GM12878 (cell line): ENCODE data around the gene MNAT1. TPM values are rescaled to one million over a fixed set of nuclear protein-coding genes. Genes with fewer than 3 reads are reported as not detected.

Experiments
- ATAC-seq: fragments of 200-7000 bp; cut with Tn5 transposase; 3 replicates; pipeline ENCODE4 v1.9.1; 2020; ENCODE audit warnings: mild to moderate bottlenecking, moderate library complexity
- BruUV-seq: library from RNA; stranded (reverse); fragments of 400-500 nt; replicated peaks from 2 replicates; lab custom pipeline; 2021; lab: Mats Ljungman, UMichigan
- CTCF ChIA-PET: fragments of 300-600 bp; sonication (Branson Sonifier 250); formaldehyde crosslinking; extraction: SDS; loops from one replicate; lab custom pipeline; 2021; ENCODE audit warnings: inconsistent platforms; lab: Yijun Ruan, JAX
- POLR2A ChIA-PET: fragments of 350-600 bp; formaldehyde crosslinking; extraction: SDS; loops from one replicate; lab custom pipeline; 2021; ENCODE audit warnings: inconsistent platforms; lab: Charles Lee
- RAD21 ChIA-PET: fragments of 300-600 bp; sonication (Branson Sonifier 250); formaldehyde crosslinking; loops from one replicate; lab custom pipeline; 2023; ENCODE audit warnings: antibody characterized with exemption; ENCODE audit not compliant: unreplicated experiment; lab: Charles Lee
- SMC1A ChIA-PET: fragments of 300-600 bp; sonication (Branson Sonifier 250); formaldehyde crosslinking; loops from one replicate; lab custom pipeline; 2023; ENCODE audit not compliant: unreplicated experiment, uncharacterized antibody; lab: Charles Lee
- DNase-seq: peaks from one replicate; pipeline ENCODE4 v3.0.0-alpha.2; 2011; ENCODE audit warnings: low read depth, low spot score
- FAIRE-seq: peaks from 3 replicates; lab custom pipeline; 2011; peaks lifted over from hg19 to GRCh38; lab: Jason Lieb, UNC
- H2AFZ ChIP-seq: 2 replicates; pipeline ENCODE4 v1.6.0; 2011; ENCODE audit warnings: low read depth, low read length, control low read depth; ENCODE audit not compliant: control insufficient read depth
- H3K27ac ChIP-seq: 2 replicates; pipeline ENCODE4 v1.5.1; 2011; ENCODE audit warnings: control low read depth; ENCODE audit not compliant: control insufficient read depth, insufficient read depth
- H3K27me3 ChIP-seq, 2 experiments: replicated peaks in 1 of 2; 2 replicates each; pipeline versions ENCODE4 v1.6.0 to v1.6.1; 2011; ENCODE audit warnings: low read length in 1 of 2; ENCODE audit not compliant: control insufficient read depth in 2 of 2, insufficient read depth in 2 of 2
- H3K36me3 ChIP-seq, 2 experiments: 2 replicates each; pipeline ENCODE4 v1.5.1; 2011; ENCODE audit warnings: low read length in 1 of 2; ENCODE audit not compliant: control insufficient read depth in 2 of 2, insufficient read depth in 2 of 2
- H3K4me1 ChIP-seq: 2 replicates; pipeline ENCODE4 v1.6.1; 2011; ENCODE audit warnings: mild to moderate bottlenecking, low read length, moderate library complexity, mixed read lengths; ENCODE audit not compliant: control insufficient read depth, insufficient read depth
- H3K4me2 ChIP-seq: 2 replicates; pipeline ENCODE4 v1.6.0; 2011; ENCODE audit warnings: control low read depth; ENCODE audit not compliant: control insufficient read depth, insufficient read depth
- H3K4me3 ChIP-seq: fragments of 200-600 bp; sonication (generic); 2 replicates; pipeline ENCODE4 v1.5.1; 2016
- H3K79me2 ChIP-seq: 2 replicates; pipeline ENCODE4 v1.6.0; 2011; ENCODE audit warnings: low read length; ENCODE audit not compliant: control insufficient read depth, insufficient read depth
- H3K9ac ChIP-seq: 2 replicates; pipeline ENCODE4 v1.8.0; 2011; ENCODE audit warnings: low read length, control low read depth, mixed read lengths; ENCODE audit not compliant: control insufficient read depth, insufficient read depth
- H3K9me3 ChIP-seq: replicated peaks from 3 replicates; pipeline ENCODE4 v1.5.1; 2011; ENCODE audit warnings: mild to moderate bottlenecking, low read length; ENCODE audit not compliant: control insufficient read depth, insufficient read depth
- H4K20me1 ChIP-seq: 2 replicates; pipeline ENCODE4 v1.6.0; 2011; ENCODE audit not compliant: control insufficient read depth, insufficient read depth
- ATF3 ChIP-seq: IDR thresholded peaks from 2 replicates; pipeline ENCODE4 v1.6.1; 2011; ENCODE audit warnings: low read depth, mild to moderate bottlenecking, low read length, moderate library complexity, borderline replicate concordance; ENCODE audit errors: extremely low read depth
- ATF7 ChIP-seq: fragments of 450-650 bp; IDR thresholded peaks from 2 replicates; pipeline ENCODE4 v1.6.1; 2016; ENCODE audit warnings: low read depth, mild to moderate bottlenecking
- BACH1 ChIP-seq: fragments of 450-650 bp; IDR thresholded peaks from 2 replicates; pipeline ENCODE4 v1.6.1; 2017; ENCODE audit warnings: mild to moderate bottlenecking, borderline replicate concordance
- CREM ChIP-seq: IDR thresholded peaks from 2 replicates; pipeline ENCODE4 v1.6.1; 2014; ENCODE audit warnings: antibody characterized with exemption, low read depth
- E2F8 ChIP-seq: fragments of 450-650 bp; IDR thresholded peaks from 2 replicates; pipeline ENCODE4 v1.6.1; 2018; ENCODE audit warnings: mild to moderate bottlenecking, low read depth, moderate library complexity; ENCODE audit not compliant: partially characterized antibody
- ESRRA ChIP-seq: IDR thresholded peaks from 2 replicates; pipeline ENCODE4 v1.6.1; 2012; ENCODE audit warnings: mild to moderate bottlenecking, low read length, improper control_type of control experiment
- HCFC1 ChIP-seq: fragments of 150-350 bp; IDR thresholded peaks from 2 replicates; pipeline ENCODE4 v1.6.1; 2014; ENCODE audit warnings: low read length
- HDAC2 ChIP-seq: fragments of 200-600 bp; sonication (generic); IDR thresholded peaks from 2 replicates; pipeline ENCODE4 v1.6.1; 2017
- HDGF ChIP-seq: fragments of 450-650 bp; IDR thresholded peaks from 2 replicates; pipeline ENCODE4 v1.6.1; 2016; ENCODE audit warnings: antibody characterized with exemption
- IRF4 ChIP-seq: IDR thresholded peaks from 2 replicates; pipeline ENCODE4 v1.6.1; 2011; ENCODE audit warnings: low read depth, low read length
- MYB ChIP-seq: fragments of 150-350 bp; IDR thresholded peaks from 2 replicates; pipeline ENCODE4 v1.6.1; 2014; ENCODE audit warnings: mild to moderate bottlenecking, low read depth, low read length, borderline replicate concordance
- PML ChIP-seq: IDR thresholded peaks from 2 replicates; pipeline ENCODE4 v1.6.1; 2012; ENCODE audit warnings: low read length, inconsistent platforms
- RELA ChIP-seq: fragments of 450-650 bp; IDR thresholded peaks from 2 replicates; pipeline ENCODE4 v1.8.0; 2014; ENCODE audit warnings: borderline replicate concordance; ENCODE audit not compliant: partially characterized antibody
- RUNX3 ChIP-seq: IDR thresholded peaks from 2 replicates; pipeline ENCODE4 v1.6.1; 2012; ENCODE audit warnings: low read length, inconsistent platforms
- SPI1 ChIP-seq: IDR thresholded peaks from 2 replicates; pipeline ENCODE4 v1.6.1; 2011; ENCODE audit warnings: low read depth, mild to moderate bottlenecking, low read length, moderate library complexity, borderline replicate concordance; ENCODE audit not compliant: insufficient read depth
- ZNF207 ChIP-seq: fragments of 450-650 bp; IDR thresholded peaks from 2 replicates; pipeline ENCODE4 v1.6.1; 2014; ENCODE audit warnings: antibody characterized with exemption, mild to moderate bottlenecking, borderline replicate concordance
- WGBS: methylation state at CpG from one replicate; pipeline ENCODE4 v1.1.6; 2016; ENCODE audit warnings: low lambda C conversion rate; ENCODE audit not compliant: insufficient replicate concordance, insufficient coverage; ENCODE audit errors: missing lambda C conversion rate; 5-methylcytosine and 5-hydroxymethylcytosine counted together
- in situ Hi-C: fragments of 300-500 bp; cut with MboI; formaldehyde crosslinking; loops from 9 replicates; pipeline ENCODE4 v1.14.3; 2018; ENCODE audit warnings: mixed read lengths
- intact Hi-C: fragments of 100-400 bp; cut with micrococcal nuclease; formaldehyde crosslinking; loops from one replicate; pipeline ENCODE4 v1.14.2; 2022; ENCODE audit not compliant: unreplicated experiment
- polyA plus RNA-seq, 11 experiments: library from polyadenylated mRNA; depleted of rRNA in 4 of 11; unstranded in 6 of 11; stranded (reverse) in 5 of 11; fragments of >200 nt; fragmentation: Nextera tagmentation in 4 of 11; fragmentation: Illumina TruSeq in 1 of 11; extraction: Ambion mirVana in 4 of 11; extraction: Trizol in 1 of 11; gene quantifications; 1 replicate in 1 of 11; 2 replicates in 10 of 11; pipeline versions ENCODE4 v1.2.1 to v1.2.3, GENCODE V29; 2011 to 2016; ENCODE audit warnings: inconsistent platforms in 2 of 11, missing spikeins in 2 of 11, low read depth in 1 of 11
- total RNA-seq, 4 experiments: library from RNA; depleted of rRNA in 3 of 4; stranded (reverse); fragments of >200 nt in 3 of 4; fragmentation: Illumina TruSeq in 1 of 4; extraction: Trizol in 1 of 4; gene quantifications; 2 replicates each; pipeline versions ENCODE4 v1.2.1 to v1.2.3, GENCODE V29; 2013 to 2021

Gene MNAT1
- total and polyA plus RNA-seq, 10 of the 15 experiments (the other 5 are each of a cell fraction or from before 2014, with no cell fraction given): 26.5 to 67.4 (median 40.8) TPM

GRCh38 chr14:60760209-60760608 is 25.6 kb downstream of the MNAT1 start:
- no peaks in the 10 kb centered on the region for H3K27me3 ChIP-seq
- TF ChIP-seq SPI1 (no peak), ZNF207 (no peak), ATF3 (no peak), BACH1 (no peak), PML (no peak), RUNX3 (no peak), CREM (no peak), HDAC2 (no peak), ATF7 (no peak), RELA (no peak), E2F8 (no peak), HCFC1 (no peak), HDGF (no peak), IRF4 (no peak), MYB (no peak), ESRRA (no peak)
- no peak overlapping the region for H2AFZ ChIP-seq
- H4K20me1 ChIP-seq: no peaks in the 10 kb centered on the region
- ChIA-PET SMC1A (interaction anchor here (1.6 to 1.7 kb wide), 2 partner anchors 13 to 24 kb away, joined by 4 to 5 read pairs; no protein-coding TSS in a partner anchor), POLR2A (no interaction called here), RAD21 (no interaction called here), CTCF (interaction anchor here (0.6 kb wide), 1 partner anchor 90 kb away, joined by 3 read pairs; no protein-coding TSS in a partner anchor)
- H3K36me3 ChIP-seq: no peaks in the 10 kb centered on the region
- no peak overlapping the region for H3K27ac ChIP-seq
- no peaks in the 10 kb centered on the region for H3K79me2 ChIP-seq
- FAIRE-seq: no peak
- no peak overlapping the region for H3K4me3 ChIP-seq
- in situ Hi-C loops (no loop called here), intact Hi-C loops (no loop called here)
- BruUV-seq: no TSS peak
- 93% methylated on average over 1 of the region's 1 CpG for WGBS
- H3K9me3 ChIP-seq: no peaks in the 10 kb centered on the region
- ATAC-seq: no peak
- no peak overlapping the region for H3K4me2 ChIP-seq
- DNase-seq: no peak
- peaks cover 6% of the 10 kb centered on the region; the same call in 1 of the 2 replicates for H3K4me1 ChIP-seq
- H3K9ac ChIP-seq: no peak overlapping the region
